Measurements from ENCODE around the gene CPLX1.

Gene CPLX1

DNA sequence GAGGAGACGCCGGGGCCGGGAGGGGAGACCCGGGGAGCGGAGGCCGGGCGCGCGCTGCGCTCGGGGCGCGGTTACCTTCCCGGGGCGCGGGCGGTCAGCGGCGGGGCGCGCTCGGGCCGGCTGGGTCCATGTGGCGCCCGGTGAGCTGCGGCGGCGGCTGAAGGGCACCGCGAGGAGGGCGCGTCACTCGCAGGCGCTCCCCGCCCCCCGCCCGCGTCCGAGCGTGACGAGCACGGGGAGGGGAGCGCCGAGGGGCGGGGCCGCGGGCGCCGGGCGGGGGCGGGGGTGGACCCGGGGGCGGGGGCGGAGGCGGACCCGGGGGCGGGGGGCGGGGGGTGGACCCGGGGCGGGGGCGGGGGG, at the start of gene CPLX1:
CPLX1 (minus strand) TSS at position 159 of the 360 bp plus-strand sequence. CDS start 1,607 bp downstream, outside the sequence.
- DNase-seq, result peak; percentile 64

DNA sequence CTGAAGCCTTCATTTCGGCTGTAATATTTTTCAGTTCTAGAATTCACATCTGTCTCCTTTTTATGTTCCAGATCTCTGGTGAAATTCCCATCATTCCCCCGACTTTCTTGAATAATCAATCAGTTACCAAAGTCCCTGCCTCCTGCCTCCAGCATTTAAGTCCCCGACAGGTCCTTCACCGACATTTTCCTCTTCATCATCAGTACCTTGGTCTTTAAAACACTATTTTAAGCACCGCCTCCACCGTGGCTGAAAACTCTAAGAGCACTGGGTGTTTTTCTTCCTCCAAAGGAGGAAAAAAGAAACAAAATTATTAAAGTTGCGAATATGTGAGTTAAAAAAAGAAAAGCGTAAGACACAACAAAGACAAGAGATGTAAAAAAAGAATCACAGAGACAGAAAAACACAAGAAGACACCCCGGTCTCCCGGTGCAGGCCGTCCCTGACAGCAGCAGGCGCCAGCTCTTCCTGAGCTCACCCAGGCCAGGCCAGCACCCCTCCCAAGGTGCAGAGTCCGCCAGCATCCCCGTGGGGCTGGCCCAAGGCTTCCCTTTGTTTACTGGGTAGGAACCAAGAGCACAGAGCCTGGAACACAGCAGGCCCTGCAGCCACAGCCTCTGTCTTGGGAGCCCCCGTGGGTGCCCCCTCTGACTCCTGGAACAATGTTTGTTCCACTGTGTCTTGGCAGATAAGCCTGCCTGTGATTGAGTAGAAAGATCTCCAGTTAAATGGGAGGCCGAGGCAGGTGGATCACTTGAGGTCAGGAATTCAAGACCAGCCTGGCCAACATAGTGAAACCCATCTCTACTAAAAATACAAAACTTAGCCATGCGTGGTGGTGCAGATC, 49.3 kb upstream of the CPLX1 start:
- no peak for DNase-seq

DNA sequence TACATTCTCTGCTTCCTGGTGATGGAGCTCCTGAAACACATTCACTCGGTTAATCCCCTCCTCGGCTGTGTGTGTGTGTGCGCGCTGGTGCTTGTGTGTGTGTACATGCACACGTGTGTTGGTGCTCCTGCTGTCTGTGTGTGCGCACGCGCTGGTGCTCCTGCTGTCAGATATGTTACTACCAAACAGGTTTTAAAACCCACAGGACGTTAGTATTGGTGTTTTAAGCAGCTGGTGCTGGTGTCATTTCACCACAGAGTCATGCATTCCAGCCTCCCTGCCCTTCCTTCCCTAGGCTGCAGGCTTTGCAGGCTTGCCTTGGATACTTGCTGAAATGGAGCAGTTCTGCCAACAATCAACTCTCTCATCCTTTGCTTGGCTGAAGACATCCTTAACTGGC, 48.1 kb upstream of the CPLX1 start:
- no peak for DNase-seq

DNA sequence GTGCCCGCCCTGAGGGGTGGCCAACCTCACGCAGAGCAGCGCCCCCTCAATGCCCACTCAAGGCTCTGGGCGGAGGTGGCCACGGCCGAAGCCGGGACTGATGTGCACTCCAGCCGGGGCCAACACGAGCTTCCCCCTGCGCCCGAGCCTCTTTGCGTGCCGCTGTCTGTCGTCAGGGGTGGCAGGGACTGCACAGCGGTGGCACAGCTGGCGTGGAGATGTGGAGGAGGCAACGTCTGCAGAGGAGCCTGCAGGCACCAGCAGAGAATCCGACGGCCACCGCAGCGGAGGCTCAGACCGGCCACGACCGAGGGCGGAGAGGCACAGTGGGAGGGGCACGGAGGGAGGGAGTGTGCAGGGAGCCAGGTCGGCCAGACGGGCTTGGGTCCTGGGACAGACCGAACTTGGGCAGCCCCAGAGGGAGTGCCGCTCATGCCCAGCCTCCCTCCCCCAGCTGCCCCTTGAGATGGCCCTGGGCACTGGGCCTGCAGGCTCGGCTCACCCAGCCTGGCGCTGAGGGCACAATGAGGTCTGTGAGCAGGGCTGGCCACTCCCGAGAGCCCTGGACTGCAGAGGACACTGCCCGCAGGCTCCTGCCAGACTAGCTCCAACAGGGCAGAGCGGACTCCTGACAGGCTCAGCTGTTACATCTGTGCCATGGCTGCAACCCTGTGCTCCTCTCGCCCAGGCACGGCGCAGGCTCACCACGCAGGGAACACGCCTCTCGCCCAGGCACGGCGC, 46.5 kb upstream of the CPLX1 start:
- no peak for DNase-seq

DNA sequence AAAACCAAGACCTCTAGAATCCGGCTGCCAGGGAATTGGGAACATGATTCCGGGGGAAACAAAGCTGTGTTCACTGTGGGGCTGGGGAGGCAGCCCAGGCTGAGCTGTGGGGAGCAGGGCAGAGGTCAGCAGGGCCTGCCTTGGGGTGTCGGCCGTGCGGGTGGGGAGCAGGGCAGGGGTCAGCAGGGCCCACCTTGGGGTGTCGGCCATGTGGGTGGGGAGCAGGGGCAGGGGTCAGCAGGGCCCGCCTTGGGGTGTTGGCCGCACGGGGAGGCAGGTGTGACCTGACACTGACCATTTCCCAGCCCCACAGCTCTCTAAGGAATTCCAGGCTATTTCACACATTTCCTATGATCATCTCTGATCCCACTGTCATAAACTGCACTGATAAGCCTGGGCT, 45.6 kb upstream of the CPLX1 start:
- DNase-seq, result no peak

DNA sequence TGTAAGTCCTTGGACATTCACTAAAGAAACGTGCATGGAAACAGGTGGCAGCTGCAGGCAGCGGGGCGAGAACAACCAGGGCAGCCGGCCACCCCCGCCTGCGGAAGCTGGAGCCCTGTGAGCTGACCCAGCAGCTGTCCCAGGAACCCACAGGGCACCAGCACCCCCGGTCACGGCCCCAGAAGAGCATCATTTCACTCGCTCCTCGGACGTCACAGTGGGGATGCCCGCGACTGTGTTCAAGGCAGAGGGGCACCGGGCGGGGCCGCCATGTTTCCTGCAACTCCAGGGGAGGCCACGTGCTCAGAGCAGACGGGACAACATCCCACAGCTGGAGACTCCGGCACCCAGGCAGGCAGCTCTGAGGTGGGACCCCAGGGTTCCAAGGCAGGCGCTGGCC, 45.0 kb upstream of the CPLX1 start:
- no peak for DNase-seq

DNA sequence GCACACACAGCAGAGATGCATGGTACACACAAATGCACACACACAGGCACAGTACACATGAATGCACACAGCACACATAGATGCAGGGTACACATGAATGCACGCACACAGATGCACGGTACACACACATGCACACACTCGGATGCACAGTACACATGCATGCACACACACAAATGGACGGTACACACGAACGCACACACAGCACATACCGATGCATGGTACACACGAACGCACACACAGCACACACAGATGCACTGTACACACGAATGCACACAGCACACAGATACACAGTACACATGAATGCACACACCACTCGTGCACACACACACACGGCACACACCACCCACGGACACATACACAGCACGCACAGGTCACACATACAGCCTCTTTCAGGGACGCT, 43.8 kb upstream of the CPLX1 start:
- DNase-seq, result no peak

DNA sequence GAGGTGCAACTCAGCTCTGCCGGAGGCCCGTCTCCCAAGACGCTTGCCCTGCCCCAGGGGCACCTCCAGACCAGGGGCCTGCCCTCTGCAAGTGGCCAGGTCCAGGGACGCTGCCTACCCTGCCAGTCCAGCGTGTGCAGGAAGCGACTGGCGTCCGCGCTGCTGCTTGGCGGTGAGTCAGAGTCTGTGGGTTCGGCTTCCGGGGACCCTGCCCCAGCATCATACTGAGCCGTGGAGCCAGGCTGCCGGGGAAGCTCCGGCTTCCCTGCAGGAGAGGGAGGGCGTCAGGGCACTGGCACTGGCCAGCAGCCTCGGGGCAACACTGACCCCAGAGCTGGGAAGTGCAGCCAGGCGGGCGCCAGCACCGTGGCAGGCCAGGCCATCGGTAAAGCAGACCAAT, 42.5 kb upstream of the CPLX1 start:
- DNase-seq, result no peak

DNA sequence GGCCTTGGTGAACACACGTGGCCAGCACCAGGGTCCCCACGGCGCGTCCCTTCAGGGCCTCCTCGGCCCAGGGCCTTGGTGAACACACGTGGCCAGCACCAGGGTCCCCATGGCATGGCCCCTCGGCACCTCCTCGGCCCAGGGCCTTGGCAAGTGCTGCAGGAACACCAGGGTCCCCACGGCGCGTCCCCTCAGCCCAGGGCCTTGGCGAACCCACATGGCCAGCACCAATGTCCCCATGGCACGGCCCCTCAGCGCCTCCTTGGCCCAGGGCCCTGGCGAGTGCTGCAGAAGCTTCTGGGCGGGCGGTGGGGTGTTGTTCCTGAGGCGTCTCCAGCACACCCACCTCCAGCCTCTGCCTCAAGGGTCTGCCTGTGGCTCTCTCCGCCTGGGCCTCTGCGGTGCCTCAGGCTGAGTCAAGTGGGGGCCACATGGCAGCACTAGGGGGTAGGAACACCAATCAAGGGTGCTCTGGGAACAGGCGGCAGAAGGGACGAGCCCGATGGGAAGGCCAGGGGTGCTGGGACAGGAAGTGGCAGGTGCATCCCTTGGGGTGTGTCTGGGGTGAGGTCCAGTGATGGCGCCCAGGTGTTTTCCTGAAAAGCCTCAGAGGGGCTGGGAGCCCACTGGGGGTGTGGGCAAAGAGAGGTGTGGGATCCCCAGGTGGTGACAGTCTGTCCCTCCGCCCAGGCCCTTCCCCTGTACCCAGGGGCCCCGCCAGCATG, 41.8 kb upstream of the CPLX1 start:
- DNase-seq, result no peak

DNA sequence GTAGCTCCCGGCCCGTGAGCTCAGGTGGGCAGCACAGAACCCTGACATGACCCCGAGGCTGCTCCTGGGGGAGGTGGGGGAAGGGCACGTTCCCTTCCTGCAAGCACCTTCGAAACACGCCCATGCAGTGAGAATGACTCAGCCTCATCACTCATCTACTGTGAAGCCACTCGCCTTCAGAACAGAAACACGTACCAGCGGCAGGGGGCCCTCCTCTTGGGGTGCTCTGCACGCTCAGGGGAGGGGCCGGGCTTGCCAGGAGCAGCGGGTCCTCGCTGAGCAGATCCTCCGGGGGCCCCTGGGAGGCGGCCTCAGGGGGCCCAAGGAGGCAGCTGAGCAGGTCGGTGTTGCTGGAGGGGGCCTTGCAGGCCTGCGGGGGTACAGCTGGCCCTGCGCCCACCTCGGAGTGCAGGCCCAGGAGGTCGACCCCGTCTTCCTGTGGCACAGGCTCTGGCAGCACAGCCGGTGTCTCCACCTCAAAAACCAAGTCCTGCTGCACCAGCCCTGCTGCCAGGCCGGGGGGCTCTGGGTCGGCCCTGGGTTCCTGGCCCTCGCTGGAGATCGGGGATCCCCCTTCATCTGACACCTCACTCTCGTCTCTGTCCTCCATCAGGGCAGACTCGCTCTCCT, 40.9 kb upstream of the CPLX1 start:
- no peak for DNase-seq

DNA sequence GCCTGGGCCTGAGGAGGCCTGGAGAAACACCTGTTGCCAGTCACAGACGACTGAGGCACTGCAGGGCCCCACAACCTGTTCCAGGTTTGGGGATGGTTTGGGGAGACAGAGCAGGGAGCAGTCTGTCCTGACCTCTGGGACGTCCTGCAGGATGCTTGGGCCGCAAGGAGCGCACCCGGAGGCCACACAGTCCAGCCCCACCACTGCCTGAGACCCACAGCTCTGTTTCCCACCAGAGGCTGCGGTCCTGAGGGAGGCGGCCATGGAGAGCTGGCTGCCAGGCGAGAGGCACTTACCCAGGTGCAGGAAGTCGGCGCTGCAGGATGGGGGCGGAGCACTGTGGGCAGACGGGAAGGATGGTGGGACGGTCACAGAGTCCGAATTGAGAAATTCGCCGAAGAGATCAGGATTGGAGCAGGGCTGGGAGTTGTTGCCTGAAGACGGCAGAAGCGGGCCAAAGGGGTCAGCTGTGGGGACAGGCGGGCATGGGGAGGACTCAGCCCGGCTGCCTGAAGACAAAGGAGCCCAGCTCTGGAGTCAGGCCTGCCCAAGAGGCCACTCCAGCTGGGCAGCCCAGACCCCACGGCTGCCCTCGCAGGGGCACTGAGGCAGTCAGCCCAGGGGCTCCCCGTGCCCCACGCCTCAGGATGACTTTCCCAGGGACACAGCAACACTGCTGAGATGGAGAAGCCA, 40.3 kb upstream of the CPLX1 start:
- DNase-seq, result no peak

DNA sequence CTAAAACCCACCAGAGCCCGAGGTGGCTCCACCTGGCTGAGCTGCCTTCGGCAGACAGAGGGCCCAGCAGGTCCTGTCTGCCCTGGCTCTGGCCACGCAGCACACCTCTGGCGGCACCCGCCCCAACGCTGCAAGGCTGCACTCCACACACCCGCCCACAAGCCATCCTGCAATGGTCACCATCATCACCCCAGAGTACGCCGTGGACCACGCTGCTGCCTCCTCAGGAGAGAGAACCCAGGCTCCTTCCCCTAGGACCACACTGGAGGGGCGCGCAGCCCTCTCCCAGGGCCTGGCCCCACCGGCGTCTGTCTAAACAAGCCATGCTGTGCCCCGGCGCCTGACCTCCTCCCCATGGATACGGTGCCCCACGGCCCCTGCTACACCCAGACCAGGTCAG, 39.6 kb upstream of the CPLX1 start:
- DNase-seq, result no peak

DNA sequence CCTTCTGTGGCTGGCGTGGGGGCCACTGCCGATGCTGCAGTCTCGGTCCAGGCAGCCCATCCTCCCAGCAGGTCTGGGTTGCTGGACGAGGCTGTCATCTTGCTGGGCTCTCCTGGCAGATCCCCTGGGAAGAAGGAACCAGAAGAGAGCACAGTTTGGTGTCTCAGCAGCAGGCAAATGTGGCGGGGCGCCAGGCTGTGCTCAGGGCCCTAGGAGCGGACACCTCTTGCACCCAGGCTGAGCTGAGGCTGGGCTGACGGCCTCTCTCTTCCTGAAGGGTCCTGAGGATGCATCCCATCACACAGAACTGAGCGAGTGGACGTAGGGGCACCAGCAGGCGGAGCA, 39.2 kb upstream of the CPLX1 start:
- no peak for DNase-seq

DNA sequence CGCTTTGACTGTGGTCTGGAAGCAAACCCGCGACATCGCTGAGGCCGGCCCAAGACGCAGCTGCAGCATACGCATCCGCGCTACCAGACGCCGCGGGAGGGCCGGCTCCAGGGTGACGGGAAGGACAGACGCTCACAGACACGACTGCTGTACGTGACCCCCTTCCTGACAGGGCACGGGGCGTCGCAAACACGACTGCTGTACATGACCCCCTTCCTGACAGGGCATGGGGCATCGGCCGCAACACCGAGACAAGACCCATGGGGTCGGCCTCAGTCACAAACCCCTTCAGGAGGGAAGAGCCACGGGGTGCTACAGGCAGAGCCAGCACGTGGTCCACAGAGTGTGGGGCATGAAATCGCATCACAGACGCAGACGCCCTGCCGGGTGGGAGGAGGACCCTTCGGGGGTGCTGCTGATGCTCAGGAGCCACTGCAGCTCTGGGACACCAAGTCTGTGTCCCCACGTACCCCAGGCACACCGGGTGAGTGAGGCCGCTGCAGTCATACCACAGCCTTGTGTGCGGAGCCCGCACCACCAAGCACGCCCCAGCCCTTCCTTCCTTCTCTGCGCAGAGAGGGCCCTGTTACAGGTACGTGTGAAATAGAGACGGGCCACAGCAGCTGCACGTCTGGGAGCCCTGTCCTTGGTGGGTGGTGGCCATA, 38.7 kb upstream of the CPLX1 start:
- DNase-seq, result no peak

DNA sequence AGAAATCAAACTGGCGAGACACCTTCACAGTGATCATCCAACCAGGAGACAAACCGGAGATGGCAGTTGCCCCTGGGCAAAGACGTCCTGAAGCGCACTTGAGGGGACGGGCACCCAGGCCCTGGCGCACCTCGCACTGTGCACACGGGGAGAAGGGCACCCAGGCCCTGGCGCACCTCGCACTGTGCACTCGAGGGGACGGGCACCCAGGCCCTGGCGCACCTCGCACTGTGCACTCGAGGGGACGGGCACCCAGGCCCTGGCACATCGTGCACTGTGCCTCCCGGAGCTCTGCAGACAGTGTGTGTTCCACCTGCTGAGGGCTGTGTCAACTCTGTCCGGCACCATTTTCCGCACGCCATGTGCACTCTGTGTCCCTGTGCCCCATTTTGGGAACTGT, 34.6 kb upstream of the CPLX1 start:
- DNase-seq, result no peak

DNA sequence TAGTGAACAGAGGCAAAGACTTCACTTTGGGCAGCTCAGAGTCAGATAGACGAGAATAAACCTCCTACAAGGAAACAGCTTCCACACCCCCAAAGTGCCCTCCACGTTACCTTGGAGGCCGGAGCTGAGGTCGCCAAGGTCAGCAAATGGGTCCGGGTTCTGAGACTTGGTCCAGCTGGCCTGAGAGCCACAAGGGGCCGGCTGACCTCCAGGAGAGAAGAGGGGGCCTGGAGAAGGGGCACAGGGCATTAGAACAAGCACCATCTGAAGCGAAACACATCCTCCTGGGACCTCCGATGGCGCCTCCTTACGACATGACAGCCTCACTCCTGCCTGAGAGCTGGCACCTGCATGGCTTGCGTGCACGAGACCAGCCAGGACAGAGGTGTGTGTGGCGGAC, 33.6 kb upstream of the CPLX1 start:
- no peak for DNase-seq

DNA sequence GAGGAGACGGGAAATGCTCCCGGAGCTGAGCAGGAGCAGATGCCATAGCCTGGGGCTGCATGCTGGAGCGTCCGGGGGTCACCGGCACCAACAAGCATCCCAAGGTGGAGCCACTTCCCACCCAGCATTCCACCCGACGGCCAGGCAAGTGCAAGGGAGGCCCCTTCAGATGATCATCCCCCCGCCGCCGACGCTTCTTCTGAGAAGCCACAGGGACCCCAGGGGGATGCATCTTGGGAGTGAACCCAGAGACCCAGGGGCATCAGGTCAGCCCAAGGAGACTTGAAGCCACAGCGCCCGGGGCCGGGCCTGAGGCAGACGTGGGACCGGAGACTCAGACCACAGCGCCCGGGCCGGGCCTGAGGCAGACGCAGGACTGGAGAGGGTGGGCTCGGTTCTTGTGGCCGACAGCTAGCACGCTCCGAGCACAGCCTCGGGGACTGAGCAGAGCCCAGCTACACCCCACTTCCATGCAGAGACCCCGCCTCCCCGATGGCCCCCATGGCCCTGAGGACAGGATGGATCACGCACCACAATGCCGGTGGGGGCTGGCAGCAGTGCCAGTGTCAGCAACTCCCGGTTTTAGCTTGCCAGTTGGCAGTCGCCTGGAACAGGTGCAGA, 33.0 kb upstream of the CPLX1 start:
- DNase-seq, result no peak

DNA sequence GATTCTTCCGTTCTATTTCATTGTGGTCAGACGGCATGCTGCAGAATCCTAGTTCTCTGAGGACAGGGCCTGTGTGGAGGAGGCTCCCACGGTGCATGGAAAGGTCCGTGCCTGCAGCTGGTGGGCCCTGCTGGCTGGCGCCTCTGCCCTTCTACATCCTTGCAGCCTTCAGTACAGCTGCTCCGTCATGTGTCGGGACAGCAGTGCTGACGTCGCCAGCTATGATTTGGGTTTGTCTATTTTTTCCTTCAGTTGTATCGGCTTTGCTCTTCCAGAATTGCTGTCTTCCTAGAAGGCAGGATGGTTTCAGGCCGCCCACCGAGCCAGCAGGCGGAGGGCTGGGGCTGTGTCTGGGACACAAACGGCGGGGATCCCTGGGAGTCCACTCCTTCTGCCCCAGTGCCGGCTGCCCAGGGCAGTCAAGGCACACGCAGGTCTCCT, 32.1 kb upstream of the CPLX1 start:
- no peak for DNase-seq

DNA sequence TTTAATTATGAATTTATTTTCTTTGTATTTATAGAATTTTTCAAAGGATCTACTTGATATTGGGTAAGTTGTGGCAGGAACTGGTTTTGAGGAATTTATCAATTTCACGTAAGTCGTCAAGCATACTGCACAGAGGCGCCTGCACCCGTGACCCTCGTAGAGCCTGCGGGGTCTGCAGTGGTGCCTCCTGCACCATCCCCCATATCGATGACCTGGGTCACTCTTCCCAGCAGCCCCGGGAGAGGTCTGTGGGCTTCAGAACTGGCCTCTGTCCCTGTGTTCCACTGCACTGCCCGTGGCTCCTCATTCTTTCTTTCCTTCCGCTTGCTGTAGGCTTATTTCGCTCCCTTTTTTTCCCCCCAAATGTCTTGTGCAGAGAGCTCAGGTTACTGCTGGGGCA, 31.5 kb upstream of the CPLX1 start:
- no peak for DNase-seq

DNA sequence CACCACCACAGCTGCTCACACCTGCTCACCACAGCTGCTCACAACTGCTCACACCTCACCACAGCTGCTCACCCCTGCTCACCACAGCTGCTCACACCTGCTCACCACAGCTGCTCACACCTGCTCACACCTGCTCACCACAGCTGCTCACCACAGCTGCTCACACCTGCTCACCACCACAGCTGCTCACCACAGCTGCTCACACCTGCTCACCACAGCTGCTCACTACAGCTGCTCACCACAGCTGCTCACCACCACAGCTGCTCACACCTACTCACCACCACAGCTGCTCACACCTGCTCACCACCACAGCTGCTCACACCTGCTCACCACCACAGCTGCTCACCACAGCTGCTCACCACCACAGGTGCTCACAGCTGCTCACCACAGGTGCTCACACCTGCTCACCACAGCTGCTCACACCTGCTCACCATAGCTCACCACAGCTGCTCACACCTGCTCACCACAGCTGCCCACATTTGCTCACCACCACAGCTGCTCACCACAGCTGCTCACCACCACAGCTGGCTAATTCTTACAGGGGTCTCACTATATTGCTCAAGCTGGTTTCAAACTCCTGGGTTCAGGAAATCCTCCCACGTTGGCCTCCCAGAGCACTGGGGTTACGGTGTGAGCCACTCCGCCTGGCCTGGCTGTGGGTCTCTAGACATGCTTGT, 30.4 kb upstream of the CPLX1 start:
- no peak for DNase-seq

DNA sequence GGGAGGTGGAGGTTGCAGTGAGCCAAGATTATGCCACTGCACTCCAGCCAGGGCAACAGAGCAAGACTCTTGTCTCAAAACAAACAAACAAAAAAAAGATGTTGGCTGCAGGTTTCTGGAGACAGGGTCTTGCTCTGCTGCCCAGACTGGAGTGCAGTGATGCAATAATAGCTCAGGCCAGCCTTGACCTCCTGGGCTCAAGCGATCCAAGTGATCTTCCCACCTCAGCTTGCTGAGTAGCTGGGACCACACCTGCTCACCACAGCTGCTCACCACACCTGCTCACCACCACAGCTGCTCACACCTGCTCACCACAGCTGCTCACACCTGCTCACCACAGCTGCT, 29.9 kb upstream of the CPLX1 start:
- no peak for DNase-seq

All from islet precursor cell (in vitro differentiated cells).